BLaER1 (cell line): ENCODE data around the gene PRSS50.

Experiments used
- H3K27ac ChIP-seq: shearing (Covaris generic); formaldehyde crosslinking; 2 replicates; pipeline ENCODE4 v1.8.1; 2022
- H3K27me3 ChIP-seq: shearing (Covaris generic); formaldehyde crosslinking; 2 replicates; pipeline ENCODE4 v1.8.1; 2022
- H3K36me3 ChIP-seq: shearing (Covaris generic); formaldehyde crosslinking; 2 replicates; pipeline ENCODE4 v1.8.1; 2022
- H3K4me1 ChIP-seq: shearing (Covaris generic); formaldehyde crosslinking; 2 replicates; pipeline ENCODE4 v1.8.1; 2022
- H3K4me2 ChIP-seq: shearing (Covaris generic); formaldehyde crosslinking; 2 replicates; pipeline ENCODE4 v1.8.1; 2022
- H3K4me3 ChIP-seq: shearing (Covaris generic); formaldehyde crosslinking; 2 replicates; pipeline ENCODE4 v1.8.1; 2022
- H3K9ac ChIP-seq: shearing (Covaris generic); formaldehyde crosslinking; 2 replicates; pipeline ENCODE4 v1.8.1; 2022
- H3K9me3 ChIP-seq: shearing (Covaris generic); formaldehyde crosslinking; 2 replicates; pipeline ENCODE4 v1.8.1; 2022
- H4K20me1 ChIP-seq: shearing (Covaris generic); formaldehyde crosslinking; 2 replicates; pipeline ENCODE4 v1.8.1; 2022
- Cebpa-rat ChIP-seq: shearing (Covaris generic); IDR thresholded peaks from 2 replicates; pipeline ENCODE4 v1.8.1; 2022

The PRSS50 gene

GRCh38 chr3:46725621-46726314 is 8.1 kb upstream of the PRSS50 start:
- no peak overlapping the region for H3K27ac ChIP-seq
- H3K9ac ChIP-seq: no peak overlapping the region
- no peaks in the 10 kb centered on the region for H4K20me1 ChIP-seq
- H3K36me3 ChIP-seq: no peaks in the 10 kb centered on the region
- H3K4me3 ChIP-seq: no peak overlapping the region
- no peak overlapping the region for H3K4me2 ChIP-seq
- H3K27me3 ChIP-seq: no peaks in the 10 kb centered on the region
- no peaks in the 10 kb centered on the region for H3K9me3 ChIP-seq
- no peaks in the 10 kb centered on the region for H3K4me1 ChIP-seq
- TF ChIP-seq Cebpa-rat: no peak

DNA sequence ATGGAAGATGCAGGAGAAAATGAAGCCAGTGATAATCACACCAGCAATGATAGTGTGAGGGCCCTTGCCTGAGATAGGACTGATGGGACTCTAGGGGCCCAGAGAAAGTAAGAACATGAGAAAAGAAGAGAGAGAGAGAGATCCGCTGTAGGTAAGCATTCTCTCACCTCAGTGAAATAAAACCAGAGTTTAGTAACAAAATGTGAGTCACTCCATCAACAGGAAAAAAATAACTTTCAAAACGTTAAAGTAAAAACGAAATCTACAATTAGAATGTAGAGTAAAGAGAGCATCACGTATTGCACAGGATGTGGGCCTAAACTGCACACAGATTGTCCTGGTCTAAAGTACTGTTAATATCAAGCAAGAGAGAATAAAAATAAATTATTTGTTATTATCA is 6.8 kb upstream of the PRSS50 start:
- H3K9me3 ChIP-seq: no peaks in the 10 kb centered on the region
- H3K27ac ChIP-seq: no peak overlapping the region
- no peaks in the 10 kb centered on the region for H3K4me1 ChIP-seq
- H3K36me3 ChIP-seq: no peaks in the 10 kb centered on the region
- no peak overlapping the region for H3K4me2 ChIP-seq
- H4K20me1 ChIP-seq: no peaks in the 10 kb centered on the region
- H3K9ac ChIP-seq: no peak overlapping the region
- no peak for TF ChIP-seq Cebpa-rat
- no peaks in the 10 kb centered on the region for H3K27me3 ChIP-seq
- H3K4me3 ChIP-seq: no peak overlapping the region

DNA sequence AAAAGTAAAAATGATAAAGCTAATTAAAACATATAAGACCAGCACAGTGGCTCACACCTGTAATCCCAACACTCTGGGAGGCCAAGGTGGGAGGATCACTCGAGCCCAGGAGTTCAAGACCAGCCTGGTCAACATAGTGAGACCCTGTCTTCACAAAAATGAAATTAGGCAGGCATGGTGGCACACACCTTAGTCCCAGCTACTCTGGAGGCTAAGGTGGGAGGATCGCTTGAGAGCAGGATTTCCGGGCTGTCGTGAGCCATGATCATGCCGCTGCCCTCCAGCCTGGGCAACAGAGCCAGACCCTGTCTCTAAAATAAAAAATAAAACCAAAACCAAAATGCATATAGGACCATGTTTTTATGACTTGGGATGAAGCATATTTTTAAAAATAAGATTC is 4.8 kb upstream of the PRSS50 start:
- TF ChIP-seq Cebpa-rat: no peak
- Histone ChIP-seq H3K4me3 (no peak overlapping the region), H3K36me3 (no peaks in the 10 kb centered on the region), H3K9me3 (no peaks in the 10 kb centered on the region), H4K20me1 (no peaks in the 10 kb centered on the region), H3K4me2 (no peak overlapping the region), H3K9ac (no peak overlapping the region), H3K4me1 (no peaks in the 10 kb centered on the region), H3K27me3 (no peaks in the 10 kb centered on the region), H3K27ac (no peak overlapping the region)

DNA sequence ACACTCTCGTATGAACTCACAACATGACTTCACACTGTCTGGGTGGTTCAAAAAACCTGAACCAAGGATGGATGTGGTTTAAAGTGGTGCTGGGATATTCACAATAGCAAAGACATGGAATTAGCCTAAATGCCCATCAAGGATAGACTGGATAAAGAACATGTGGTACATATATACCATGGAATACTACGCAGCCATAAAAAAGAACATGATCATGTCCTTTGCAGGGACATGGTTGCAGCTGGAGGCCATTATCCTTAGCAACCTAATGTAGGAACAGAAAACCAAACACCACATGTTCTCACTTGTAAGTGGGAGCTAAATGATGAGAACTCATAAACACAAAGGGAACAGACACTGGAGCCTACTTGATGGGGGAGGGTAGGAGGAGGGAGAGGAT is 3.3 kb upstream of the PRSS50 start:
- no peak overlapping the region for H3K27ac ChIP-seq
- no peaks in the 10 kb centered on the region for H3K27me3 ChIP-seq
- no peaks in the 10 kb centered on the region for H3K36me3 ChIP-seq
- no peak overlapping the region for H3K4me3 ChIP-seq
- peaks cover 9% of the 10 kb centered on the region for H3K4me1 ChIP-seq
- H3K4me2 ChIP-seq: no peak overlapping the region
- H4K20me1 ChIP-seq: no peaks in the 10 kb centered on the region
- no peaks in the 10 kb centered on the region for H3K9me3 ChIP-seq
- no peak overlapping the region for H3K9ac ChIP-seq
- TF ChIP-seq Cebpa-rat: no peak

DNA sequence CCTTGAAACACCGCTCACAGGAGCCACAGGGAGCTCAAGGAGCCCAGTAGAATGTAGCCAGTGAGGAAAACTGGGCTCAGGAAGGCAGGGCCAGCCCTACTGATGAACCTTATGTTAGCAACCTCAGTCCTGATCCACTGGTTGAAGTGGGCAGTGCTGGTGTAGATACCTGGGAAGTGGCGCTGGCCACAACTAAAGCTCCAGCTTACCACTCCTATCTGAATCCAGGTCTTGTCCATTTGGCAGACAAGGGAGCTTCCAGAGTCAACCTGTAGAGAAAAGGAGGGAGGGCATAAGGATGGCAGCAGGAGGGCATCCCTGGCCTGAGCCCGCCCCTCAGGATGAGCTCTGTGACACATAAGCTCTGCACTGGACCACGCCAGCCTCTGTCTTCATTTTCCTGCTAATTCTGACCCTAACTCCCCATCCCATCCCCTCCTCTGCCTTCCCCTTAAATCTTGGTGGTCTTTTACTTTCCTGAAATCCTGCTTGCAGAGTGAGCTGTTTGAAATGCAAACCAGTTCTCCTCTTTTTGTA is 2.1 kb upstream of the PRSS50 start:
- H3K4me1 ChIP-seq: peaks cover 10% of the 10 kb centered on the region
- H3K9ac ChIP-seq: no peak overlapping the region
- H3K36me3 ChIP-seq: no peaks in the 10 kb centered on the region
- no peak overlapping the region for H3K27ac ChIP-seq
- H3K9me3 ChIP-seq: no peaks in the 10 kb centered on the region
- no peak for TF ChIP-seq Cebpa-rat
- H3K4me3 ChIP-seq: no peak overlapping the region
- no peaks in the 10 kb centered on the region for H3K27me3 ChIP-seq
- H4K20me1 ChIP-seq: no peaks in the 10 kb centered on the region
- H3K4me2 ChIP-seq: no peak overlapping the region

DNA sequence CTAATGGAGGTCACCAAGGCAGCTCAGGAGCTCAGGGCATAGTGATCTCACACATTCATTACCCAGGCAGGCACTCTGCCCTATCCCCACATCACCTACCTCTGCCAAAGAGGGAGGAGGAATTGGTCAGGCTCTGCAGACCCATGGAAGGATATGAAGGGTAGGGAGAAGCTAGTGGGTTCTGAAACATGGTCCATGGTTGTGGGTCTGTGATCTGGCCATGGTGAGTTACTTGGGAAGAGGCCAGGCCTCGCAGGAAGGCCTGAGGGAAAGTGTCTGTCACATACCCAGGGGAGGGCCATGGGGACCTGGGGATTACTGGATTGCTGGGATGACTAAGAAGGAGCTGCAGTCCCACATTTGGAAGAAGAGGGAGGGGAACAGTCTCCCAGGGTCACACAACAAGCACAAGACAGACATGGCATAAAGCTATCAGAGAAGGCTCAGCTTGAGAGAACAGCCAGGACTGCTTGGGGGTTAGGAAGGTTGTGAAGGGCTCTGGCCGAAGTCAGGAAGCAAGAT is 1.4 kb upstream of the PRSS50 start:
- H3K27me3 ChIP-seq: no peaks in the 10 kb centered on the region
- H3K4me1 ChIP-seq: peaks cover 17% of the 10 kb centered on the region
- H4K20me1 ChIP-seq: no peaks in the 10 kb centered on the region
- no peak for TF ChIP-seq Cebpa-rat
- no peak overlapping the region for H3K9ac ChIP-seq
- no peak overlapping the region for H3K4me2 ChIP-seq
- no peak overlapping the region for H3K27ac ChIP-seq
- H3K9me3 ChIP-seq: no peaks in the 10 kb centered on the region
- no peak overlapping the region for H3K4me3 ChIP-seq
- no peaks in the 10 kb centered on the region for H3K36me3 ChIP-seq

GRCh38 chr3:46716461-46717441 is 918 bp downstream of the PRSS50 start:
- H3K36me3 ChIP-seq: no peaks in the 10 kb centered on the region
- H3K27me3 ChIP-seq: no peaks in the 10 kb centered on the region
- H4K20me1 ChIP-seq: no peaks in the 10 kb centered on the region
- peaks cover 39% of the 10 kb centered on the region for H3K4me1 ChIP-seq
- H3K9me3 ChIP-seq: no peaks in the 10 kb centered on the region
- 0 out of 2 replicates have a peak overlapping the region, but pooled peaks have one; percentile 16 for H3K4me2 ChIP-seq
- no peak overlapping the region for H3K4me3 ChIP-seq
- TF ChIP-seq Cebpa-rat: no peak
- 0 out of 2 replicates have a peak overlapping the region, but pooled peaks have one; percentile 24 for H3K9ac ChIP-seq
- no peak overlapping the region for H3K27ac ChIP-seq

GRCh38 chr3:46715507-46716175 is 2.0 kb downstream of the PRSS50 start:
- Histone ChIP-seq H3K27ac (no peak overlapping the region), H3K27me3 (no peaks in the 10 kb centered on the region), H3K4me2 (no peak overlapping the region), H3K9ac (no peak overlapping the region), H4K20me1 (no peaks in the 10 kb centered on the region), H3K4me3 (no peak overlapping the region), H3K9me3 (no peaks in the 10 kb centered on the region), H3K36me3 (no peaks in the 10 kb centered on the region), H3K4me1 (peaks cover 39% of the 10 kb centered on the region)
- no peak for TF ChIP-seq Cebpa-rat

DNA sequence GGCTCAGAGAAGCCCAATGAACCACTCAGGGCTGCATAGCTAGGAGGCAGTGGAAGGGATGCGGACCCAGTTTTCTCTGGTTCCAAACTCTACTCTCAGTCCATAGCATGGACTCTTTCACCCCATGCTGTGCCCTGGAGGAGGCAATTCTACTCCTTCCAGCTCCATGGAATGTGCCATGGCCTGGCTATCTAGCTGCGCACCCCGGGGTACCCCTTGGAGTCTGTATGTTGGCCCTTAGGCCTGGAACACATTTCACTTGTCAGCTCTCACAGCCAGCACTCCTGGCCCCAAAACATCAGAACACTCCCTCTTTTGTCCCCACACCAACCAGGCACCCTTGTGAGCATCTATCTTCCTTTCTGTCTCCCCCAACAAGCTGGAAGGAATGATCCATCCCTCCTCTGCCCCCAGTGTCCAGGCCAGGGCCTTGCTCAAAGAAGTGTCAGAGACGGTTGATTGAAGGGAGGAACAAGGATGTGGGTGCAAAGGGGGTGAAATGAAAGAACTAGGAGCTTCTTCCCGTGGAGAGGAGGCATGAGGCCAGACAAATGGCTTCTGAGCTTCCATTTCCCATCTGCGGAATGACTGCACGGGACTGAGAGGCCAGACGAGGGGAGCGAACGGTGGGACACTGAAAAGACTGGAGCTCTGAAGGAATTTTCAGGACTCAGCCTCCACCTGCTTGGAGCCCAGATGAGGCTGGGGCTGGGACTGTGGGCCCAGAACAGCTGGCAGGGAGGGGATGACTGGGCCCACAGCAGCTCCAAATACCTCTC is 2.8 kb downstream of the PRSS50 start:
- Histone ChIP-seq H3K4me3 (no peak overlapping the region), H4K20me1 (no peaks in the 10 kb centered on the region), H3K27ac (no peak overlapping the region), H3K4me1 (peaks cover 39% of the 10 kb centered on the region), H3K36me3 (0 out of 2 replicates have a peak, but pooled peaks cover 1% of the 10 kb centered on the region), H3K9ac (no peak overlapping the region), H3K4me2 (no peak overlapping the region), H3K27me3 (no peaks in the 10 kb centered on the region), H3K9me3 (no peaks in the 10 kb centered on the region)
- TF ChIP-seq Cebpa-rat: no peak
